NCI-H82 treated with DMSO at 0.1 percent for 48 hours (cell line): ENCODE data around the gene THSD4.

Source experiments
- DNase-seq: peaks from one replicate; lab custom pipeline; 2025; ENCODE audit not compliant: unreplicated experiment; lab: John Stamatoyannopoulos, UW

Gene THSD4

DNA sequence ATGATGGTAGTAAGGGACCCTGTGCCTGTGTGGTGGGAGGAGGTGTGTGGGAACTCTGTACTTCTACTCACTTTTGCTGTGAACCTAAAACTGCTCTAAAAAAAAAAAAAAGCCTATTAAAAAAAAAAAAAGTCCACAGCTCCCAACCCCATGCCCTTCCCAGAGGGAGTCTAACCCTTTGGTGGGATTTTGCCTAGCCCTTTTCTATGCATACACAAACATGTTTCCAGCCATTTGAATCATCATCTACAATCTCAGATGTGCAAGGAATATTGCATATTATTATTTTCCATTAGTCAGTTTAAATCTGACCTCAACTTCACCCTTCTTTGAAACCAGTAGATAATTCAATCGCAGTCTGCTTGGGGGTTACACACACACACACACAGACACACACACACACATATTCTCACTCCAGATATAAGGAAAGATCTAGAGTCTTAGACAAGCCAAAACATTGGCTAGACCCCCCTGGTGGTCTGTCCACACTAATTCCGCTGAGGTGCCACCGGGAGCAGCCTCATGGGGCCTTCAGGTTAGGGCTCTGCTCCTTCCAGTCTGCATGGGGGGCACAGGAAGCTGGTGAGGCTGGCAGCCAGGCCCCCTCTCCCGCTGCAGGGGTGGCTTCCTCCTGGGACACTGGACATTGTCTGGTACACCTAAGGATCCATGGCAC is 619.6 kb downstream of the THSD4 start:
- no peak for DNase-seq

GRCh38 chr15:71735385-71735757 is 620.1 kb downstream of the THSD4 start:
- no peak for DNase-seq

GRCh38 chr15:71736286-71736947 is 621.1 kb downstream of the THSD4 start:
- DNase-seq: no peak

GRCh38 chr15:71737761-71738160 is 622.5 kb downstream of the THSD4 start:
- no peak for DNase-seq

- DNase-seq: no peak
Measured at GRCh38 chr15:71739355-71739754, 624.1 kb downstream of the THSD4 start.

- DNase-seq: no peak
Measured at GRCh38 chr15:71742964-71743363, 627.7 kb downstream of the THSD4 start.

GRCh38 chr15:71743861-71744382 is 628.7 kb downstream of the THSD4 start:
- peak; percentile 54 for DNase-seq

DNA sequence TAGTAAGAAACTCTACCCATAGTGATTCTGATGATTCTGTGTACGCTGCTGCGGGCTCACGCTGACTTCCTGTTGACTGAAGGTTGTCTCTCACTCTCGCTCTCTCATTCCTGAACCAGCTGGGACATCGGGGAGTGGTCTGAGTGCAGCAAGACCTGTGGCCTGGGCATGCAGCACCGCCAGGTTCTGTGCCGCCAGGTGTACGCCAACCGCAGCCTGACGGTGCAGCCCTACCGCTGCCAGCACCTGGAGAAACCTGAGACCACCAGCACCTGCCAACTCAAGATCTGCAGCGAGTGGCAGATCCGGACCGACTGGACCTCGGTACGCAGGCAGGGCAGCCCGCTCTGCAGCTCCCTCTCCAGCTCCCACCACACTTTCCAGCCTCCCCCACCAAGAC is 631.4 kb downstream of the THSD4 start:
- DNase-seq: no peak

GRCh38 chr15:71747128-71748083 is 632.1 kb downstream of the THSD4 start:
- DNase-seq: no peak

GRCh38 chr15:71748293-71748718 is 633.0 kb downstream of the THSD4 start:
- DNase-seq: no peak

- no peak for DNase-seq
Measured at GRCh38 chr15:71749500-71749899, 634.2 kb downstream of the THSD4 start.

DNA sequence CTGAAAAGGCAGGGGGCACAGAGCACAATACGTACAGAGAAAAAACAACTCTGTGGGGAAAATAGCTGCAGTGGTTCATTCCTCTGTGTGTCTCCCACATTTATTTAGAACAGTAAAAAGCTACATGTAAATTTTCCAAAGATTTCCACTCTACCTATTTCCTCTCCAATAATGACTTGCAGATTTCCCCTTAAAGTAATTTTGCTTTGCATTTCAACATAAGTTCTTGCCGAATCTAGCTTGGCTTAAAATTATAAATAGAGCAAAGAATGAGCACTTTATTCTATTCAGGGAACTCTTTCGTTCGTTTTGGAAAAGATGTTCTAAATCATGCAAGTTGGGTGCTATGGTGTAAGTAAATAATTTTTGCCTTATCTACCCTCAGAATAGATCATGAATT is 636.9 kb downstream of the THSD4 start:
- no peak for DNase-seq

- DNase-seq: no peak
Measured at GRCh38 chr15:71752604-71753289, 637.5 kb downstream of the THSD4 start.

- no peak for DNase-seq
Measured at GRCh38 chr15:71753346-71753745, 638.1 kb downstream of the THSD4 start.

DNA sequence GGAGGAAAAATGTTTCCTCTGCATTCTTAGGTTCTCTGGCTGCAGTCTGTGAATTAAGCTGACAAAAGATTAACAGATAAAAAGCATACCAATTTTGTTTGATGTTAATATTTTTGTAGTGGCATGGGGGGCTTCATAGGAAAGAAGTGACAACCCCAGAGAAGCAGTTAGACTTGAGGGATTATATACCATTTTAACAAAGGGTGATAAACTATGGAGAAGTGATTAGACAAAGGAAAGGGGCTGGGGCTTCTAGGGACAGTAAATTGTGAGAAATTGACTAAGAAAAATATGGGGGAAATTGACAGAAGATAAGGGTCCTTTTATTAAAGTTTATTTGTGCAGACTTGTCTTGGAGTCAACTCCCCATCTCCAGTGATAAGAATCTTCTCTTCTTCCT is 639.4 kb downstream of the THSD4 start:
- no peak for DNase-seq

DNA sequence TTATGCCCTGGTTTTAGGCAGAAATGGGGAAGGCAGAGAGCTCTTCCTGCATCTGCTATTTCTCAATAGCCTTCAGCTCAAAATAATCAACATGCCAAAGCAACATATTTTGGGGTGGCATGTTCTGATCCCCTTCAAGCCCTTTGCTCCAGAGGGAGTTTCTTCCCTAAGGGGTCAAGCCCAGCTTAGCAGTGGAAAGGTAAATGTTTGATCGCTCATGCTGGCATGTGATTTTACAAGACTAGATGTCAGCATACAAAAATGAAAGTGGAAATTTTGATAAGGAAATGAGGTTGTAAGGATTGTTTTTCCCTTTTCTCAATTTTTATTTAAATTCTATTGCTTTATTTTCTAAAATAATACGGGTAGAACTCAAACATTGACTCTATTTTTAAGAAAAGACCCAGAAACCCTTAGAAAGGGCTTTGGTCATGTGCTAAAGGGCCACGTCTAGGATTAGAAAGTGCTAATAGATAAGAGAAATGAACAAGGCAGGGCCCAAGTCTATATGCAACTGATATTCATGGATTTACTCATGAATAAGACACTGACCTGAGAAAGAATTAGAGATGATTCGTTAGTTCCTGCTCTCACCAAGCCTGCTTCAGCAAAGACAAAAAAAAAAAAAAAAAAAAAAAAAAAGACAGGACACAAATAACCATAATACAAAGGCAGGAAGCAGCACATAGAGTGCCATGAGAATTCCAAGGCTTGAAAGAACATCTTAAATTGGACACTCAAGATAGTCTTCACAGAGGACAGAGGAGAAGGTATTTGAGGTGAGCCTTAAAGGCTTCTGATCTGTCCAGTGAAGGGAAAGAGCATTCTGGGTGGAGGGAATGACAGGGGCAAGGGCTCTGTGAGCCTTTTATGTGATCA is 640.1 kb downstream of the THSD4 start:
- no peak for DNase-seq

- DNase-seq: no peak
Measured at GRCh38 chr15:71756599-71757352, 641.5 kb downstream of the THSD4 start.

DNA sequence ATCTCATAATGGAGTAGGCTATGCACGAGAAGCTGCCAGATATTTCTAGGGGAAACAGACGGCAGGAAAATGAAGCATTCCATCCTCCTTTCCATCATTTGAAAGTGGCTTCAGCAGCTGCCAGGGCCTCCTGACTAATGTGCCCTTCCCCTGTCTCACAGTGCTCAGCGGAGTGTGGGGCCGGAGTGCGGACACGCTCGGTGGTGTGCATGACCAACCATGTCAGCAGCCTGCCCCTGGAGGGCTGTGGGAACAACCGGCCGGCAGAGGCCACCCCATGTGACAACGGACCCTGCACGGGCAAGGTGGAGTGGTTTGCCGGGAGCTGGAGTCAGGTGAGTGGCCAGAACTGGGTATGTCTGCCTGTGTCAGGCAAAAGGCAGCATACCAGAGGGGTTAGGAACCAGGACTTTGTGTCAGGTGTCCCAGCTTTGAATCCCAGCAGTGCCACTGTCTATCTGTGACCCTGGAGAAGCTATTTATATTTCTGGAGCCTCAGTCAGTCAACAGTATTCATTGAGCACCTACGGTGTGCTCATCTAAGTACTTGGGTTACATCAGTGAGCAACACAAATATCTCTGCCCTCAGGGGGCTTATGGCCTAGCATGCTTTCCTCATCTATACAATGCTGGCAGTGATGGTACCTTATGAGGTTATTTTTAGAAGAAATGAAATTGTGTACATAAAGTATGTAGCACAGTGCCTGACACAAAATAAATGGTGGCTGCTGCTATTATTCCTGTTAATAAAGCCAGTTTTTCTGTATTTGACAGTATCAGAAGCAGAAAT is 642.7 kb downstream of the THSD4 start:
- no peak for DNase-seq
